HUDEP-2 (cell line): Measurements from ENCODE around the gene UBAC2.
"Not testable (repeated sequence)": the region's sequence is repeated elsewhere in the genome, so short reads cannot be mapped to it uniquely, and the experiment has no call there.

Experiments used
- DNase-seq, 76 experiments: peaks; one replicate each; lab custom pipeline; 2025; ENCODE audit not compliant: unreplicated experiment in 76 of 76; lab: John Stamatoyannopoulos, UW

The UBAC2 gene

DNA sequence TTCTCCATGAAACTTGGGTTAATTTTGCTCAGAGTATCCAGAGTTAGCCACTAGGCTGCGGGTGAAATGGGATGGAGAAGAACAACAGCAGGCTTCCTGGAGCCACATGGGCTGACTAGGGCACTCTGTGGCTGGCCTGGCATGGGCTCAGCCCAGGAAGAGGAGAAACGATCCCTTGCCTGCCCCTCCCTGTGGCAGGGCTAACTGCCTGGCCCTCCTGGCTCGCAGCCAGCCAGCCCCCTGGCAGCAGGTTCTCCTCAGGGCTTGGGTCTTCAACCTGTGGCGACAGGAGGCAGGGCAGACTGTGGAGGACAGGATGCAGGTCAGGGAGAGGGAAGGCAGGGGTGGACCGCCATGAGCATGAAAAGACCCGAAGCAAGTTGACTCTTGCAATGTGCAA is 185.3 kb downstream of the UBAC2 start:
- DNase-seq: no peak

DNA sequence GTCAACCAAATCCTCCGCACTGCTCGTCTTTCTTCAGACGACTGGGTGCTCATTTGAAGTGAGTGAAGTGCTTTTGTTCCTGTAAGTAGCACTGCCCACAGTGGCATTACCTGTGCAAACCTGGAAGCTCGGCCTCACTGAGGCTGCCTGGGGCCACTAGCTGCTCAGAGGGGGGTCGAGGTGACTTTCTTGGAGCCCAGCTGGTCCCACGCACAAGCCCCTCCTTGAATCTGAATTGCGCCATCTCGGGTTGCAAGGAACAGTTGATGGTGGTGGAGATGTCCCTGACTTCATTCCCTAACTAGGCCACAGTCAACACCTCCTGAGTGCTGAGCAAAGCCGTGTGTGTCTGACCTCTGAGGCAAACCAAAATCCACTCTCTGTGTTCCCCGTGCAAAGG is 185.8 kb downstream of the UBAC2 start:
- DNase-seq: no peak

DNA sequence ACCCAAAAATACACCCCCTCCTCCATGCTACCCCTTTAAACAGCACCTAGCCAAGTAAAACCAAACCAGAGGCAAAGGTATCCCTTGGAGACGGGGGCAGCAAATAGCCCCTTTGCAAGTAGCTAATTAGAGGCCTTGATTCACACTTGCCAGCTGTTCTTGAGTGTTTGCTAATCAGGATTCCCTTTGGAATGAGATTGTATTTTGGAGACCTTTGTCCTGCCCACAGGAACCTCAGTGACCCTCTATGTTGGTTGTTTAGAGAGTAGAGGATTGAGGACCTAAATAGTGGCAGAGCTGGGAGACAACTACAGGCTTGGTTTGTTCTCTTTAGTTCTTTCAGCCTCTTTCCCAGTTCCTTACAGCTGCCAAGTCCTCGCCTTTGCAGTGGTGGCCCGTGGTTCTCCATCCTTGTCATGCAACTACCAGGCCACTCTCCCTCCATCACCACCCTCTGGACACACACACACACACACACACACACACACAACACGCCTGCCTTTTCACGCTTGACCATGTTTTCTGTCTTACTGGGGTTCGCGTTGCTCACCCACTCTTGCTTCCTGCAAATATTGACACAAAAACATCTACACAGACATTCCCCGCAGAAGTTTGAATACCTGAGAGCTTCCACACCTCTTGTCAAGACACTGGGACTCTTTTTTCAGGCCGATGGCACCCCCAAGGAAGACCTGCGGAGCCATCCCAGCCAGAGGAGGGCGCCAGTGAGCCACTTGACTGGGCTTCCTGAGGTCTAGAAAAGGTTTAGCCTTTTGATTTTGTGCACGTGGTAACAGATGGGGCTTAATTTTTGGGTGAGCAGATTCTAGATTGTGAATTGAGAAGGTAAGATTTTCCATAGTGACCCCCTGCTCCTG is 186.5 kb downstream of the UBAC2 start:
- peak in 55 of 76 experiments; percentile 7 to 71 (median 43) for DNase-seq

DNA sequence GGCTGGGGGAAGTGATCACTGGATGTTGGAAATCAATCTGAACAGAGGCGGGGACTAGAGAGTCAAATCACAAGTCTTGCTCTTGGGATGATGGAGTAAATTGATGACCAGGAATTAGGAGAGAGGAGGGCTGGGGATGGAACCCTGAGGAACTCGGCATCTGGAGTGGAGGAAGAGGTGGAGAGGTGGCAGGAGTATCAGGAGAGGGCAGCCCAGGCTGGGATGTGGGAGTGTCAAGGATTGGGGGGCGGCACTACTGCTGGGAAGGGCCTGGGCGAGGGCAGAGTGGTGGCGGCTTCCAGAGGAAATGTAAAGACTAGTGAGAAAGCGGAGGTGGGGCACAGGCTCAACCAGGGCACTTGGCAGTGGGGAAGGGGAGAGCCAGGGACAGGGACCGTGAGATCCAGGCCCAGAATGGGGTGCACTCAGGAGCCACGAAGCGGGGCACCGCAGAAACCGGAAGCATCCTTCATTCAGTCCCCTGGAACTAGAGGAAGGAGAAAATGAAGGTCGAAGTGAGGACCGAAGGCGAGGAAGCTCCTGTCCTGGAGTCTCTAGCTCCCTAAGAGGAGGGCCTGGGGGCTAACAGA is 187.8 kb downstream of the UBAC2 start:
- DNase-seq: no peak

DNA sequence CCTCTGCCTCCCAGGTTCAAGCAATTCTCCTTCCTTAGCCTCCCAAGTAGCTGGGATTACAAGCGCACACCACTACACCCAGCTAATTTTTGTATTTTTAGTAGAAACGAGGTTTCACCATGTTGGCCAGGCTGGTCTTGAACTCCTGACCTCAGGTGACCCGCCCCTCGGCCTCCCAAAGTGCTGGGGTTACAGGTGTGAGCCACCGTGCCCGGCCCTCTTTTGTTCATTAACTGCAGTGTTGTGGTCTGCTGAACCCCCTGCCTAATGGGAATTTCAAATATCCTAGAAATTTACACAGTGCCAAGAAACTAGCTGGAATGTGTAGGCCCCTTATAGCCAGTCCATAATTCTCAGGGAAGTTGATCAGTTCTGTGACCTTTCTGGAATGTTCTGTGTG is 188.4 kb downstream of the UBAC2 start:
- not testable (repeated sequence) for DNase-seq

DNA sequence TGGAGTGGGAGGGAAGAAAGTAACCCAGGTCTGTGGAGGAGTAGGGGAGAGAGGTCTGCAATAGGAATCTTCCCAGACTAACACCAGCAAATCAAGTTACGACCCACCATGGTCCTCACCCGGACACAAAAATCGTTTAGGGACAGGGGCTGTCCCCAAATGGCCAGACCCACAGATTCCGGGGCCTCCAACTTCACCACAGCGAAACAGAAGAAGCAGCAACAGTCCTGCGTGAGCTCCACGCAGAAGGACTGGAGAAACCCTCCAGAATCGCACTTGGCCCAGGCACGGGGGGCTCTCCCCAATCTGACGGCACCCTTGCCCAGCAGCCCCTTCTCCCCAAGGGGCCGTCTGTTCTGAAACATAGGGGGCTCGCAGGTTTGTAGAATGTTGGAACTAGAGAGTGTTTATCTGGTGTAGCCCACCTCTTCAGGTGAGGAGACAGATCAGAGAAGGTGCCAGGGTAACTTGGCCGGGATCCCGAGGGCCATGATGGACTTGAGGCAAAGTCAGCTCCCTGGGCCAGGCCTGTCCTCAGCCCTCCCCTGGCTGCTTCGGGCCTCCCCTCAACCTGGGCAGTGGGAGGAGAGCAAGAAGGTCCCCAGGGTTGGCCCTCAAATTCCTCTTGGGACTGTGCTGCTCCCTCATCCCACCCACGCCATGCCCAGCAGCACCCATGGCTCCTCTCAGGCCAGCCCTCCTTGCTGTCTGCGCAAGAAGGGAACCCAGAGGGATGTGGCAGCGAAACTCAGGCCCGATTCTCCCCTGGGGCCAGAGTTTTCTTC is 189.1 kb downstream of the UBAC2 start:
- no peak for DNase-seq

DNA sequence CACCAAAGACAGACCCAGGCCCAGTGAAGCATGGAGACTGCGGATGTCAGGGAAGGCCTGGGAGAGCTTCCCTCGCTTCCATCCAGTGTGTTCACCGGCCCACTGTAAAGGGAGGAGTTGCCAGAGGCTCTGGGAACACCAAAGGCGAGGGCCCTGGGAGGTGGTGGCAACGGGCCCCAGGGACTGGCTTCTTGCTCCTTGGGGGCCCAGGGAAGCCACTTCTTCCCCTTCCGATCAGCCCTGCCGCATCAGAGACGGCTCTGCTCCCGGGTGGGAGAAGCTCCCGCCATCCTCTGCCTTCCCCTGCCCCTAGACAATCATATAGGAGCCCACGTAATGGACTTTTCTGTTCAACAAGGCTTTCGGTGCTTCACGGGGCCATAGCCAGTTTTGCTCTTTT is 189.9 kb downstream of the UBAC2 start:
- no peak for DNase-seq

DNA sequence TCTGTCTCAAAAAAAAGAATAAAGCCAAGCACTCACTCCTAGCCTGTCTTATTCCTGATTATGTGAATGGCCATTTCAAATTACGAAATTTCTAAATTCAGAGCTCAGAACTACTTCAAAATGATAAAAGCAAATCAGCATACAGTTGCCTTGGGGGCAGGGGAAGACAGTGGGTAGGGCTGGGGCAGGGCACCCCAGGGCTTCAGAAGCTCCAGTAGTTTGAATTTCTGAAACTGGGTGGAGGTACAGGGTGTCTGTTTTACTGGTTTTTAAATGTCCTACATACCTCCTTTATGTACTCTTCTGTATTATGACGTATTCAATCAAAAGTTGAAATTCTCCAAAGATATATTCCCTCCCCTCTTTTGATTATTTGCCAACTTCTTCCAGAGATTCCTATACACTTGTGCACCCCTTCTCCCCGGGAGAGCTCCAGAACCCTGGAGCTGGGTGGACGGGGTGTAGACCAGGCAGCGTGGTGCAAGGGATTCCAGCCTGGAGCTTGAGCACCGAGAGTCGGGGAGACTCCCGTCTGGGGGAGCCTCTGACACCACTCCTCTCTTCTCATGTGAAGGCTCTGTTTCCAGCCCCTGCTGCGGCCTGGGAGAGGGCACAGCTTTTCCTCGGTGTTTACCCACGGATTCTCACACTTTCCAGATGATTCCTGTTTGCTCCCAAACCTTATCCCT is 191.3 kb downstream of the UBAC2 start:
- no peak for DNase-seq

DNA sequence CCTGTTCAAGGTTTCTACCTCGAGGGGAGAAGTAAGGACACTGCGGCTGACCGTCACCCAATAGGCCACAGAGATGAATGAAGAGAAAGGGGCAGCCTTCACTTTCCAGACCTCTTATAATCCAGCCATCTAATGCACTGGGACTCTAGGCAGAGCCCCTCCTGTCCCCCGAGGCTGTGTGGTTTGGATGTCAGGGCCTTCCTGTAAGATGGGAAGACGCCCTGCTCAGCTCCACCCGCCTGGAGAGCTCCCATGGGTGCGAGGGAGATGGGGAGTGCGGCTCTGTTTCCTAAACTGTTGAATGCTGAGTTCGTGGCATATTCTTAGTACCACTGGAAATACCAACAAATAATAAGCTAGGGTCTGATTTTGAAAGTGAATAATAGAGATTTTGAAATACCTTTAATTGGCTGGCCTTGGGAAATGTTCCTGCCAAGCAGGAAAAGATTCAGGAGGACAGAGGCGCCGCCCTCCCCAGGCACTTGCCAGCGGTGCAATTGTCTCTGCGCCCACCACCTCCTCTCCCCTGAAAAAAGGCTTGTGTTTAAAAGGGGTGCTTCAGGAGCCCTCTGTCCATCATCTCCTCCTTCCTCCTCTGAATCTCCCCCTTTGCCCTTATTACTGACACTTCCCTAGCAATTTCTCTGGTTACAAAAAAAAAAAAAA is 191.9 kb downstream of the UBAC2 start:
- no peak for DNase-seq

DNA sequence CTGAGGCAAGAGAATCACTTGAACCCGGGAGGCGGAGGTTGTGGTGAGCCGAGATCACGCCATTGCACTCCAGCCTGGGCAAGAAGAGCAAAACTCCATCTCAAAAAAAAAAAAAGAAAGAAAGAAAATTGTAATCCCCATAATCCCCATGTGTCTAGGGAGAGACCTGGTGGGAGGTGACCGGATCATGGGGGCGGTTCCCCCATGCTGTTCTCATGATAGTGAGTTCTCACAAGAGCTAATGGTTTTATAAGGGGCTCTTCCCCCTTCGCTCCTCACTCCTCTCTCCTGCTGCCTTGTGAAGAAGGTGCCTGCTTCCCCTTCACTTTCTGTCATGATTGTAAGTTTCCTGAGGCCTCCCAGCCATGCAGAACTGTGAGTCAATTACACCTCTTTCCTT is 192.7 kb downstream of the UBAC2 start:
- not testable (repeated sequence) for DNase-seq

DNA sequence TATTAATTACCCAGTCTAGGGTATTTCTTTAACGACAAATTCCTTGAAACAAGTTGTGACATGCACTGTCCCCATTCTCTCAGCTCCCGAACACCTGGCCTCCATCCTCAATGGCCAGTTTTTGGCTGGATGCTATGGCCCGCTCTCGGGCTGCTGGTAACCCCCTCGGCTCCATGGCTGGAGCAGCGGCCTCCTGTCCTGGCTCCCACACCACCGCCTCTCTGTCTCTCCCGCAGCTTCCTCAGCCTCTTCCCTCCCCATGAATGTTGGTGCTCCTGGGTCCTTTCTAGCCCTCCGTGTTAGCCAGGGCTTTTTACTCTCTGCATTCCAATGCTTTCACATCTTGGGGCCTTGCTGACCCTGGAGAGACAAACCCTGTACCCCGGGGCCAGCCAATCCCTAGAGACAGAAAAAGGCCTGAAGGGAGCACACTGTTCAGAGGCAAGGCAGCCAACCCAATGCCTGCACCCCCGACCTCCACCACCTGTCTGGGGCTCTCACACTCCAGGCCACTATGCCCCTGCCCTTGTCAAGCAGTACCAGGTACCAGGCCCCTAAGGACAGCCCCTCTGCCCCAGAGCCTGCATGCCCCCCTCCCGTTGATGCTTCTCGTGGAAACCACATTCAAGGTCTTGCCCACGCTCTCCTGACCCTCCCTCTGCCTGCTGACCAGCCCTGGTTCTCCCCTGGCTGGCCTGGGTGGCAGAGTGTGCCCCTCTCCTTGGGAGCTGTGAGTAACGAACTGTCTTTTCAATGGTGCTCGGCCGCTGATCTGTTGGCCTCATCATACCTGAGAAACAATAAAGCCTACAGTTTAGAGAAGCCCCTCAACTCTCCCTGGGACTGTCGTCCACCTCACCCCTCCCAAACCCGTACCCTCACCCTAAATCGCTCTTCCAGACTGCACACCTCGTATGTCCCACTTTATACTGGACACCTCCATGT is 193.4 kb downstream of the UBAC2 start:
- no peak for DNase-seq

DNA sequence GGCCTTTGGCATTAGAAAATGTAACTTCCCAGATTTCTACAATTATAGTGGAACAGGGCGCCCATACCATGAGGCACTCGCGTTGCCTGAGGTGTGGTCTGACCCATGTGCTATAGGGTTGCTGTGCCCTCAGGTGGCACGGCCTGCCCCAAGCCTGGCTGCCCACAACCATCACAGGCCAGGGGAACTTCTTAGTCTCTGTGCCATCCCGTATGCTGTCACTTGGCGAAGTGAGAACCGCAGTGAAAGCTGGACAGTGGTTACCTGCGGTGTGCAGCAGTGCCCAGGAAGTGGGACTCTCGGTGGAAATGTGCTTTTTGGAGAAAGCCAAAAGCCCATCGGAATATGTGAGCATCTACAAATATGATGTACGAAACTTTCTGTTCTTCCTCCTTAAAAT is 194.8 kb downstream of the UBAC2 start:
- no peak for DNase-seq

DNA sequence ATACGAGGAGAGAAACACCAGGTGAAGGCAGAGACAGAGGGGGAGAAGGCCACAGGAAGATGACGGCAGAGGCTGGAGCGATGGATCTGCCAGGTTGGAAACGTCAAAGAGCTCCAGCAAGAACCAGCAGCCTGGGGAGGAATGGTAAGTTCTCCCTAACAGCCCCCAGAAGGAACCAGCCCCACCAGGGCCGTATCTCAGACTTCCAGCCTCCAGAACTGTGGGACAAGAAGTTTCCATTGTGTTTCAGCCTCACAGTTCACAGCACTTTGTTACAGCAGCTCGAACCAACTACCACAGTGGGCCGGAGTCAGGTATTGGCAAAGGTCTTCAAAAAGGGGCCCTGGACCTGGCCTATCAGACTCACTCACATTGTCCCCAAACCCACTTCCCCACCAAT is 195.8 kb downstream of the UBAC2 start:
- no peak for DNase-seq

DNA sequence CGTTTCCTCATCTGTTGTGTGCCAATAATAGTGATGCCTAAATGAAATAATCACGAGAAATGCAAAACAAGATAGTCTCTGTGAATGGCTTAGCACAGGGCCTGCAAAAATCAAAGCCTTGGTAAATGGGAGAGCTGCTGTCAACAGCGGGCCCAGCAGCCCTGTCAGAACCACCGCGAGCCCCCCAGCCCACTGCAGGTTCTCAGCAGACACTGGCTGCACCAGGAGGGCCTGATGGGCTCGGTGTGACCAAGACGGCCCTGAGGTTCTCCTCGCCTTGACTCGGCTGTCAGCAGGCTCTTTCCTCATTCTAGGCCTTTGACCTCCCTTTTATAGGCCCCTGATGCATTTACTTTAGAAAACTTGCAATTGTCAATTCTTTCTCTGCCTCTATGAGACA is 197.4 kb downstream of the UBAC2 start:
- DNase-seq: no peak

DNA sequence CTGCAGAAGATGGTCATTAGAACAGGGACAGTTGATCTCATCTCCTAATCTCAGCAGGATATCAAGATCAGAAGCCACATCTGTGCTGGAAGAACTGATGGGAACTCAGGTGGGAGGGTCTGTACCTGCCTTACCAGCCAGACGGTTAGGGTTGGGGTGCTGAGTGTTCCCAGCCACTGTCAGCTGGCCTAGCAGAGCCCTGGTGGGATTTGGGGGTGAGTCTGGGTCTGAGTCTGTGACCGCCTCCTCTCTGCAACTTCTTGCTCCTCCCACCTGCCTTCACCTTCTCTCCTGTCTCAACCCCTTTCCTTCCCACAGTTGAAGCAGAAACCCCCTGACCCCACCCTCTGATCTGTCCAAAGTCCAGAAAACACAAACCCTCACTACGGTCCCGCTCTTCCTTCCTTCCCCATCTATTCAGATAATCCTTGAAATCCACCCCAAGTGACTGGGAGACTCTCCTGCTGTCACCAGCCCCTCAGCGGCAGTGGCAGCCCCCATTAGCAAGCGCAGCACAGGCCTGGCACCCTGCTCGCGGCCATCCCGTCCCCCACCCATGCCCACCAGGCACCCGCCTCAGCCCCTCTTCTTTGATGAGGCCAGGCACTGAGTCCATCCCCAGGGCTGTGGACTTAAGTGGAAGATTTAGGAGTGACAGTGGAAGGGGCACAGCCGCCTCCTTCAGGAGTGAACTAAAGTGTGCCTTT is 198.4 kb downstream of the UBAC2 start:
- DNase-seq: no peak

DNA sequence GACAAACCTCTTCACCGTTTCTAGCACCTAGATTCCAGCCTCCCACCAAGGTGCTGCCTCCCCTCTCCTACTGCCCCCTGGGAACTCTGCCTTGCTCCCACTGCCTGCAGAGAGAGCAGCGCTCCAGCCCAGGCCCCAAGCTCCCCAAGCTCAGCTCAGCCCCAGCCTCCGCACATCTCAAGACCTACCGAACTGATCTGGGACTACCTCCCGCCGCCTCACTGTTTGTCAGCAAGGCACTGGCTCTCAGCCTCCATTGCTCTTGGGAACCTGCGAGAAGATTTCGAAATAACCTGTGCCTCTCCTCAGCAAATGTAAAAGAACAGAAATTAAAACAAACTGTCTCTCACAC is 198.9 kb downstream of the UBAC2 start:
- DNase-seq: no peak

DNA sequence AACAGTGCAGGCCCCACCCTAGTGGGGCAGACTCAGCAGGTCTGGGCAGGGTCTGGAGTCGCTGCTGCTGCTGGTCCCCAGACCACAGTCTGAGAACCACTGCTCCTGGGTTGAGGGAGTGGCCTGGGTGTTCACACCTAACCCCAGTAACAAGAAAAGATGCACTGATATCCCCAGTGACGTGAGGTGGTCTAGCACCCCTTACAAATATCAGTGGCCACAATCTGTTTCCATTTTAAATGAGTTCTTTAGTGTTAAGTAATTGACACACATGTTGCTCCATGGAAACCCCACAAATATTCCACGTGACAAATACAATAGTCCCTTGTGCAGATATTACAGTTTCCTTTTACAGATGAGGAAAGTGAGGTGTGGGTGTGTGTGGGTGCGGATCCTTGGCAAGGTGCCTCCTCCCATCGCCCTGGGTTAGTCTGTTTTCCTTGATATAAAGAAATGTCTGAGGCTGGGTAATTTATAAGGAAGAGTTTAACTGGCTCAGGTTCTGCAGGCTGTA is 202.9 kb downstream of the UBAC2 start:
- peak in 1 of 76 experiments; percentile 3 for DNase-seq

DNA sequence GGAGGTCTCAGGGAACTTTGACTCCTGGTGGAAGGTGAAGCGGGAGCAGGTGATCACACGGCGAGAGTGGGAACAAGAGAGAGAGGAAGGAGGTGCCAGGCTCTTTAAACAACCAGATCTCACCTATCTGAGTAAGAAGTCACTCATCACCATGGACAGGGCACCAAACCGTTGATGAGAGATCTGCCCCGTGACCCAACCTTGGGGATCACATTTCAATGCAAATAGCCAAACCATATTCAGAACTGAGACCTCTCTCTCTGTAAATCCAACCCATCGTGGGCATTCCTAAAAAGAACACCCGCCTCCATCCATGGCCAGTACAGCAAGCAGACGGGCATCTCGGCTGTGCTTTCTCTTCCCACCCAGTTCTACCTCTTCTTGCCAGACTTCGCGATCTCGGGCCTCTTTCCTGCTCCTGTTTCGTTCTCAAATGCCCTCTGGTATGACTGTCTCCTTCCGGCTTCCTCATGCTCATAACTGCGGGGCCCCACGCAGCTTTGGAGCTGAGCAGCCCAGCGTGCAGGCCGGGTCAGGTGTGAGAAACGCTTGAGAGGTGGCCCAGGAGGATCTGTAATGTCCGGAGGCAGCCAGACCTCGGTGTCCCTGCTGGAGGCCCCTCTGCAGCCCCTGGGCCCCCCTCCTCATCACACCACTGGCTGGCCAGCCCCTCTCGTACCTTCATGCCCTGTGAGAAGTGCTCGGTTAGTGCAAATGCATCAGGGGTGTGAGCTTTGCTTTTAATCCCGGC is 203.5 kb downstream of the UBAC2 start:
- no peak for DNase-seq
